HEK293 (cell line): ENCODE measurements around the gene MAP3K5.

ENCODE experiments used
- CTCF ChIP-seq: fragments of 450-650 bp; formaldehyde crosslinking; IDR thresholded peaks from 2 replicates; pipeline ENCODE4 v1.5.1; 2016; ENCODE audit warnings: missing biosample characterization, missing genetic modification characterization
- SP2 ChIP-seq: fragments of 450-650 bp; formaldehyde crosslinking; IDR thresholded peaks from 2 replicates; pipeline ENCODE4 v1.5.1; 2016; ENCODE audit warnings: missing biosample characterization, missing genetic modification characterization
- ZNF26 ChIP-seq: fragments of 450-650 bp; formaldehyde crosslinking; IDR thresholded peaks from 2 replicates; pipeline ENCODE4 v1.5.1; 2016; ENCODE audit warnings: missing biosample characterization, missing genetic modification characterization
- ZNF510 ChIP-seq: fragments of 450-650 bp; formaldehyde crosslinking; IDR thresholded peaks from 2 replicates; pipeline ENCODE4 v1.5.1; 2018; ENCODE audit warnings: mild to moderate bottlenecking, missing genetic modification characterization, missing biosample characterization; ENCODE audit not compliant: insufficient replicate concordance
- ZNF558 ChIP-seq: fragments of 450-650 bp; formaldehyde crosslinking; IDR thresholded peaks from 2 replicates; pipeline ENCODE4 v1.5.1; 2016; ENCODE audit warnings: missing biosample characterization, missing genetic modification characterization
- ZNF791 ChIP-seq: fragments of 450-650 bp; formaldehyde crosslinking; IDR thresholded peaks from 2 replicates; pipeline ENCODE4 v1.5.1; 2016; ENCODE audit warnings: missing biosample characterization, missing genetic modification characterization
- ZSCAN18 ChIP-seq: fragments of 450-650 bp; formaldehyde crosslinking; IDR thresholded peaks from 2 replicates; pipeline ENCODE4 v1.5.1; 2016; ENCODE audit warnings: missing biosample characterization, missing genetic modification characterization
- TF ChIP-seq, protein P1 (sequence below): fragments of 450-650 bp; formaldehyde crosslinking; IDR thresholded peaks from 2 replicates; pipeline ENCODE4 v1.5.1; 2016; ENCODE audit warnings: missing biosample characterization, missing genetic modification characterization, borderline replicate concordance

GRCh38 chr6:136693090-136693489, 99.2 kb downstream of the MAP3K5 start:
- TF ChIP-seq SP2 (tag by site-specific recombination) = no peak
- TF ChIP-seq CTCF = no peak
- no peak for TF ChIP-seq ZNF558 (tag by site-specific recombination)
- TF ChIP-seq ZNF791 (tag by site-specific recombination) = no peak
- TF ChIP-seq ZSCAN18 (tag by site-specific recombination) = no peak
- TF ChIP-seq, protein P1, sequence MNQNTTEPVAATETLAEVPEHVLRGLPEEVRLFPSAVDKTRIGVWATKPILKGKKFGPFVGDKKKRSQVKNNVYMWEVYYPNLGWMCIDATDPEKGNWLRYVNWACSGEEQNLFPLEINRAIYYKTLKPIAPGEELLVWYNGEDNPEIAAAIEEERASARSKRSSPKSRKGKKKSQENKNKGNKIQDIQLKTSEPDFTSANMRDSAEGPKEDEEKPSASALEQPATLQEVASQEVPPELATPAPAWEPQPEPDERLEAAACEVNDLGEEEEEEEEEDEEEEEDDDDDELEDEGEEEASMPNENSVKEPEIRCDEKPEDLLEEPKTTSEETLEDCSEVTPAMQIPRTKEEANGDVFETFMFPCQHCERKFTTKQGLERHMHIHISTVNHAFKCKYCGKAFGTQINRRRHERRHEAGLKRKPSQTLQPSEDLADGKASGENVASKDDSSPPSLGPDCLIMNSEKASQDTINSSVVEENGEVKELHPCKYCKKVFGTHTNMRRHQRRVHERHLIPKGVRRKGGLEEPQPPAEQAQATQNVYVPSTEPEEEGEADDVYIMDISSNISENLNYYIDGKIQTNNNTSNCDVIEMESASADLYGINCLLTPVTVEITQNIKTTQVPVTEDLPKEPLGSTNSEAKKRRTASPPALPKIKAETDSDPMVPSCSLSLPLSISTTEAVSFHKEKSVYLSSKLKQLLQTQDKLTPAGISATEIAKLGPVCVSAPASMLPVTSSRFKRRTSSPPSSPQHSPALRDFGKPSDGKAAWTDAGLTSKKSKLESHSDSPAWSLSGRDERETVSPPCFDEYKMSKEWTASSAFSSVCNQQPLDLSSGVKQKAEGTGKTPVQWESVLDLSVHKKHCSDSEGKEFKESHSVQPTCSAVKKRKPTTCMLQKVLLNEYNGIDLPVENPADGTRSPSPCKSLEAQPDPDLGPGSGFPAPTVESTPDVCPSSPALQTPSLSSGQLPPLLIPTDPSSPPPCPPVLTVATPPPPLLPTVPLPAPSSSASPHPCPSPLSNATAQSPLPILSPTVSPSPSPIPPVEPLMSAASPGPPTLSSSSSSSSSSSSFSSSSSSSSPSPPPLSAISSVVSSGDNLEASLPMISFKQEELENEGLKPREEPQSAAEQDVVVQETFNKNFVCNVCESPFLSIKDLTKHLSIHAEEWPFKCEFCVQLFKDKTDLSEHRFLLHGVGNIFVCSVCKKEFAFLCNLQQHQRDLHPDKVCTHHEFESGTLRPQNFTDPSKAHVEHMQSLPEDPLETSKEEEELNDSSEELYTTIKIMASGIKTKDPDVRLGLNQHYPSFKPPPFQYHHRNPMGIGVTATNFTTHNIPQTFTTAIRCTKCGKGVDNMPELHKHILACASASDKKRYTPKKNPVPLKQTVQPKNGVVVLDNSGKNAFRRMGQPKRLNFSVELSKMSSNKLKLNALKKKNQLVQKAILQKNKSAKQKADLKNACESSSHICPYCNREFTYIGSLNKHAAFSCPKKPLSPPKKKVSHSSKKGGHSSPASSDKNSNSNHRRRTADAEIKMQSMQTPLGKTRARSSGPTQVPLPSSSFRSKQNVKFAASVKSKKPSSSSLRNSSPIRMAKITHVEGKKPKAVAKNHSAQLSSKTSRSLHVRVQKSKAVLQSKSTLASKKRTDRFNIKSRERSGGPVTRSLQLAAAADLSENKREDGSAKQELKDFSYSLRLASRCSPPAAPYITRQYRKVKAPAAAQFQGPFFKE = no peak
- TF ChIP-seq ZNF510 (tag by site-specific recombination) = no peak
- TF ChIP-seq ZNF26 = no peak
